H1 (cell line): ENCODE results near the gene CSTF3. TPM values are rescaled to one million over a fixed set of nuclear protein-coding genes. Genes with fewer than 3 reads are reported as not detected.

Source experiments
- CTCF ChIA-PET: fragments of 300-600 bp; sonication (Branson Sonifier 250); formaldehyde crosslinking; loops from one replicate; lab custom pipeline; 2021; ENCODE audit not compliant: partially characterized antibody; lab: Charles Lee
- POLR2A ChIA-PET: fragments of 300-600 bp; sonication (Branson Sonifier 250); formaldehyde crosslinking; loops from one replicate; lab custom pipeline; 2021; ENCODE audit warnings: inconsistent platforms; ENCODE audit not compliant: partially characterized antibody; lab: Charles Lee
- DNase-seq, 2 experiments: peaks; one replicate each; pipeline versions ENCODE4 v3.0.0 to v3.0.0-alpha.2; 2010 to 2022; ENCODE audit warnings: low spot score in 2 of 2, low read depth in 1 of 2, mixed read lengths in 1 of 2
- FAIRE-seq: peaks from 2 replicates; lab custom pipeline; 2011; peaks lifted over from hg19 to GRCh38; lab: Jason Lieb, UNC
- H2AFZ ChIP-seq: 2 replicates; pipeline ENCODE4 v1.8.1; 2012; ENCODE audit warnings: low read length, inconsistent platforms
- H2AK5ac ChIP-seq: 2 replicates; pipeline ENCODE4 v1.6.1; 2013; ENCODE audit warnings: low read depth, low read length
- H2BK120ac ChIP-seq: replicated peaks from 2 replicates; pipeline ENCODE3; 2013; ENCODE audit warnings: low read depth, low read length, inconsistent platforms
- H2BK12ac ChIP-seq: 2 replicates; pipeline ENCODE4 v1.6.1; 2013; ENCODE audit warnings: low read depth, low read length
- H2BK15ac ChIP-seq: 2 replicates; pipeline ENCODE4 v1.6.1; 2013; ENCODE audit warnings: low read length
- H2BK20ac ChIP-seq: 2 replicates; pipeline ENCODE4 v1.6.1; 2013; ENCODE audit warnings: low read length
- H2BK5ac ChIP-seq: 2 replicates; pipeline ENCODE4 v1.6.1; 2013; ENCODE audit warnings: low read depth, low read length
- H3K14ac ChIP-seq: 2 replicates; pipeline ENCODE4 v1.6.1; 2013; ENCODE audit warnings: inconsistent platforms; ENCODE audit not compliant: insufficient read length
- H3K18ac ChIP-seq: 2 replicates; pipeline ENCODE4 v1.6.1; 2013; ENCODE audit warnings: low read length; ENCODE audit errors: extremely low read depth
- H3K23ac ChIP-seq: 2 replicates; pipeline ENCODE4 v1.6.1; 2013; ENCODE audit warnings: inconsistent platforms; ENCODE audit not compliant: insufficient read length
- H3K23me2 ChIP-seq: 2 replicates; pipeline ENCODE4 v1.6.1; 2013; ENCODE audit warnings: low read depth, low read length
- H3K27ac ChIP-seq: 2 replicates; pipeline ENCODE4 v1.6.1; 2011; ENCODE audit warnings: low read depth, low read length, inconsistent platforms
- H3K27me3 ChIP-seq, 4 experiments: replicated peaks in 1 of 4; 1 replicate in 1 of 4; 2 replicates in 3 of 4; pipeline versions ENCODE4 v1.6.1 to v1.8.1; 2011 to 2013; ENCODE audit warnings: low read length in 3 of 4, mild to moderate bottlenecking in 3 of 4, inconsistent platforms in 2 of 4, mixed read lengths in 2 of 4, moderate library complexity in 1 of 4; ENCODE audit not compliant: control insufficient read depth in 3 of 4, insufficient read depth in 3 of 4; ENCODE audit errors: extremely low read depth in 1 of 4
- H3K36me3 ChIP-seq, 4 experiments: 2 replicates each; pipeline versions ENCODE4 v1.6.1 to v1.8.1; 2011 to 2013; ENCODE audit warnings: mild to moderate bottlenecking in 4 of 4, low read length in 3 of 4, moderate library complexity in 2 of 4, control low read depth in 1 of 4, inconsistent platforms in 1 of 4; ENCODE audit not compliant: insufficient read depth in 4 of 4, control insufficient read depth in 2 of 4
- H3K4ac ChIP-seq: replicated peaks from 2 replicates; pipeline ENCODE3; 2013; ENCODE audit warnings: low read length, low read depth, mixed read lengths, inconsistent platforms; ENCODE audit not compliant: insufficient read length
- H3K4me1 ChIP-seq, 4 experiments: replicated peaks in 1 of 4; 1 replicate in 1 of 4; 2 replicates in 3 of 4; pipeline versions ENCODE4 v1.6.1 to v1.8.1; 2011 to 2013; ENCODE audit warnings: low read length in 3 of 4, inconsistent platforms in 2 of 4, mixed read lengths in 1 of 4; ENCODE audit not compliant: insufficient read depth in 4 of 4, control insufficient read depth in 3 of 4
- H3K4me2 ChIP-seq, 2 experiments: 2 replicates each; pipeline versions ENCODE4 v1.6.1 to v1.8.1; 2011 to 2013; ENCODE audit warnings: low read depth in 2 of 2, low read length in 2 of 2, control low read depth in 1 of 2, inconsistent platforms in 1 of 2, mild to moderate bottlenecking in 1 of 2; ENCODE audit not compliant: insufficient read depth in 1 of 2
- H3K4me3 ChIP-seq, 4 experiments: fragments of 200-600, 300-600 bp in 1 of 4; sonication (generic), shearing (Covaris generic), sonication (Bioruptor Twin) in 1 of 4; 2 replicates each; pipeline versions ENCODE4 v1.5.1 to v1.8.1; 2011 to 2016; ENCODE audit warnings: low read length in 4 of 4, low read depth in 3 of 4, control low read depth in 2 of 4, inconsistent platforms in 2 of 4, mild to moderate bottlenecking in 2 of 4, mixed read lengths in 1 of 4, moderate library complexity in 1 of 4; ENCODE audit not compliant: insufficient read depth in 2 of 4; ENCODE audit errors: extremely low read depth in 1 of 4
- H3K56ac ChIP-seq: replicated peaks from 2 replicates; pipeline ENCODE3; 2013; ENCODE audit warnings: low read depth, mild to moderate bottlenecking, mixed read lengths, low read length, inconsistent platforms; ENCODE audit not compliant: insufficient read length
- H3K79me1 ChIP-seq: 2 replicates; pipeline ENCODE4 v1.6.1; 2013; ENCODE audit warnings: low read depth, low read length, control low read depth
- H3K79me2 ChIP-seq, 2 experiments: 2 replicates each; pipeline versions ENCODE4 v1.6.1 to v1.8.1; 2012 to 2013; ENCODE audit warnings: low read length in 2 of 2, mild to moderate bottlenecking in 2 of 2, inconsistent platforms in 1 of 2; ENCODE audit not compliant: insufficient read depth in 2 of 2, control insufficient read depth in 1 of 2
- H3K9ac ChIP-seq, 4 experiments: replicated peaks in 1 of 4; 1 replicate in 1 of 4; 2 replicates in 3 of 4; pipeline versions ENCODE4 v1.6.1 to v1.8.1; 2011 to 2013; ENCODE audit warnings: low read depth in 3 of 4, low read length in 3 of 4, control low read depth in 2 of 4, mild to moderate bottlenecking in 2 of 4, moderate library complexity in 2 of 4, inconsistent platforms in 1 of 4; ENCODE audit errors: extremely low read depth in 1 of 4
- H3K9me3 ChIP-seq, 2 experiments: 2 replicates each; pipeline versions ENCODE4 v1.6.1 to v1.8.1; 2012 to 2013; ENCODE audit warnings: mild to moderate bottlenecking in 2 of 2, moderate library complexity in 2 of 2, control low read depth in 1 of 2, inconsistent platforms in 1 of 2, low read depth in 1 of 2, low read length in 1 of 2, mixed read lengths in 1 of 2; ENCODE audit not compliant: insufficient read depth in 2 of 2
- H4K20me1 ChIP-seq, 2 experiments: replicated peaks in 1 of 2; 2 replicates each; pipeline versions ENCODE3 to v1.8.1; 2011 to 2013; ENCODE audit warnings: inconsistent platforms in 2 of 2, low read length in 2 of 2, mild to moderate bottlenecking in 1 of 2; ENCODE audit not compliant: insufficient read depth in 2 of 2, control insufficient read depth in 1 of 2
- H4K5ac ChIP-seq: 2 replicates; pipeline ENCODE4 v1.6.1; 2013; ENCODE audit warnings: low read length, low read depth, mixed read lengths, inconsistent platforms; ENCODE audit not compliant: insufficient read length
- H4K8ac ChIP-seq: 2 replicates; pipeline ENCODE4 v1.8.0; 2013; ENCODE audit warnings: mild to moderate bottlenecking, moderate library complexity, low read length, inconsistent platforms; ENCODE audit not compliant: insufficient read depth; ENCODE audit errors: extremely low read depth
- H4K91ac ChIP-seq: replicated peaks from 2 replicates; pipeline ENCODE3; 2013; ENCODE audit warnings: low read length, mixed read lengths, inconsistent platforms; ENCODE audit not compliant: insufficient read length
- EP300 ChIP-seq, 2 experiments: IDR thresholded peaks; 1 replicate in 1 of 2; 2 replicates in 1 of 2; pipeline ENCODE4 v1.6.1; 2011 to 2012; ENCODE audit warnings: low read depth in 2 of 2, low read length in 2 of 2, mild to moderate bottlenecking in 2 of 2, borderline replicate concordance in 1 of 2, inconsistent platforms in 1 of 2, moderate library complexity in 1 of 2
- KDM4A ChIP-seq: IDR thresholded peaks from one replicate; pipeline ENCODE4 v1.7.1; 2012; ENCODE audit warnings: low read depth, mild to moderate bottlenecking, moderate library complexity, low read length, inconsistent platforms; ENCODE audit not compliant: severe bottlenecking
- KDM5A ChIP-seq: fragments of 200-600 bp; IDR thresholded peaks from 2 replicates; pipeline ENCODE4 v1.7.1; 2012; ENCODE audit warnings: mild to moderate bottlenecking, low read length, inconsistent platforms, mixed read lengths
- MAFK ChIP-seq: IDR thresholded peaks from 2 replicates; pipeline ENCODE4 v1.6.1; 2012; ENCODE audit warnings: low read depth, mild to moderate bottlenecking, improper control_type of control experiment, low read length
- SIN3A ChIP-seq, 2 experiments: IDR thresholded peaks in 1 of 2; conservative IDR thresholded peaks in 1 of 2; 2 replicates each; pipeline ENCODE4 v1.6.1; 2011 to 2012; ENCODE audit warnings: low read length in 2 of 2, improper control_type of control experiment in 1 of 2, low read depth in 1 of 2, mild to moderate bottlenecking in 1 of 2
- SP4 ChIP-seq: IDR thresholded peaks from 2 replicates; pipeline ENCODE4 v1.6.1; 2012; ENCODE audit warnings: low read length, inconsistent platforms
- TAF7 ChIP-seq: optimal IDR thresholded peaks from 2 replicates; pipeline ENCODE3; 2011; ENCODE audit warnings: low read depth, mild to moderate bottlenecking, inconsistent platforms, low read length, moderate library complexity, borderline replicate concordance
- WGBS, 2 experiments: shearing (Covaris generic) in 1 of 2; methylation state at CpG; one replicate each; pipeline versions ENCODE4 v1.1.6 to v1.1.7; 2013 to 2015; ENCODE audit warnings: low lambda C conversion rate in 2 of 2, mixed read lengths in 2 of 2, inconsistent platforms in 1 of 2, low coverage in 1 of 2, missing lambda C conversion rate in 1 of 2; ENCODE audit not compliant: insufficient replicate concordance in 2 of 2, insufficient coverage in 1 of 2, insufficient read length in 1 of 2; ENCODE audit errors: extremely low coverage in 1 of 2, missing lambda C conversion rate in 1 of 2; 5-methylcytosine and 5-hydroxymethylcytosine counted together
- polyA plus RNA-seq, 7 experiments: library from polyadenylated mRNA; depleted of rRNA in 3 of 7; stranded (reverse) in 5 of 7; unstranded in 2 of 7; fragments of >200 nt in 5 of 7; fragments of 200-250 nt in 2 of 7; gene quantifications; 1 replicate in 5 of 7; 2 replicates in 1 of 7; 4 replicates in 1 of 7; pipeline versions ENCODE4 v1.2.1 to v1.2.3, GENCODE V29; 2011 to 2013; ENCODE audit warnings: missing spikeins in 2 of 7, mixed read lengths in 2 of 7
- total RNA-seq: library from RNA; stranded (reverse); fragmentation: NEBNext Ultra II Directional; extraction: Animal tissue kit (Norgen Biotek cat#: 25700); gene quantifications from 2 replicates; pipeline ENCODE4 v1.2.1, GENCODE V29; 2021
- TF ChIP-seq, protein P1 (sequence below): IDR thresholded peaks from 2 replicates; pipeline ENCODE4 v1.6.1; 2012; ENCODE audit warnings: low read length, inconsistent platforms

The CSTF3 gene
- total and polyA plus RNA-seq, 2 of the 8 experiments (the other 6 are each of a cell fraction or from before 2014, with no cell fraction given) = 22.3 to 54.7 TPM

- no peaks in the 10 kb centered on the region for H3K4me1 ChIP-seq
- no peak overlapping the region for H3K4me3 ChIP-seq
- H2AK5ac ChIP-seq = no peak overlapping the region
- no peak overlapping the region for H3K14ac ChIP-seq
- no peak overlapping the region for H3K9ac ChIP-seq
- H3K27ac ChIP-seq = no peak overlapping the region
- peak overlapping the region; percentile 27; the same call in 1 of the 2 replicates for H2AFZ ChIP-seq
- no peak overlapping the region for H2BK15ac ChIP-seq
- H3K79me1 ChIP-seq = no peaks in the 10 kb centered on the region
- H4K91ac ChIP-seq = no peak overlapping the region
- H3K4me2 ChIP-seq = no peak overlapping the region
- 52% methylated on average over 4 of the region's 4 CpGs; no CpG with 5 or more reads in 1 of the 2 experiments for WGBS, 2 experiments
- no peak overlapping the region for H2BK20ac ChIP-seq
- H2BK12ac ChIP-seq = no peak overlapping the region
- H4K20me1 ChIP-seq = no peaks in the 10 kb centered on the region
- H3K36me3 ChIP-seq = no peaks in the 10 kb centered on the region
- H3K23me2 ChIP-seq = no peaks in the 10 kb centered on the region
- H3K4ac ChIP-seq = no peak overlapping the region
- H4K8ac ChIP-seq = no peak overlapping the region
- FAIRE-seq (no peak), DNase-seq (no peak)
- no peak overlapping the region for H3K56ac ChIP-seq
- no peak overlapping the region for H2BK5ac ChIP-seq
- H3K79me2 ChIP-seq = no peaks in the 10 kb centered on the region
- peak overlapping the region; percentile 41 for H2BK120ac ChIP-seq
- H3K23ac ChIP-seq = no peak overlapping the region
- H3K18ac ChIP-seq = no peak overlapping the region
- H3K9me3 ChIP-seq = no peaks in the 10 kb centered on the region
- POLR2A ChIA-PET = interaction anchor here (1.3 kb wide), 1 partner anchor 9 kb away, joined by 3 read pairs; no protein-coding TSS in a partner anchor
- CTCF ChIA-PET = interaction anchor here (0.8 to 2.0 kb wide), 7 partner anchors 13 to 480 kb away, joined by 3 to 6 read pairs (median 3); no protein-coding TSS in a partner anchor
- H4K5ac ChIP-seq = no peak overlapping the region
- no peaks in the 10 kb centered on the region; a peak in 1 of 7 replicates for H3K27me3 ChIP-seq
- no peak for TF ChIP-seq SIN3A (conservative IDR thresholded peaks at IDR 0.05 in 1 of 2, IDR thresholded peaks at IDR 0.05 in 1 of 2; ENCODE audit: low read depth in 1 of 2, low read length in 2 of 2)
- no peak for TF ChIP-seq KDM5A
- no peak for TF ChIP-seq SP4
- TF ChIP-seq, protein P1, sequence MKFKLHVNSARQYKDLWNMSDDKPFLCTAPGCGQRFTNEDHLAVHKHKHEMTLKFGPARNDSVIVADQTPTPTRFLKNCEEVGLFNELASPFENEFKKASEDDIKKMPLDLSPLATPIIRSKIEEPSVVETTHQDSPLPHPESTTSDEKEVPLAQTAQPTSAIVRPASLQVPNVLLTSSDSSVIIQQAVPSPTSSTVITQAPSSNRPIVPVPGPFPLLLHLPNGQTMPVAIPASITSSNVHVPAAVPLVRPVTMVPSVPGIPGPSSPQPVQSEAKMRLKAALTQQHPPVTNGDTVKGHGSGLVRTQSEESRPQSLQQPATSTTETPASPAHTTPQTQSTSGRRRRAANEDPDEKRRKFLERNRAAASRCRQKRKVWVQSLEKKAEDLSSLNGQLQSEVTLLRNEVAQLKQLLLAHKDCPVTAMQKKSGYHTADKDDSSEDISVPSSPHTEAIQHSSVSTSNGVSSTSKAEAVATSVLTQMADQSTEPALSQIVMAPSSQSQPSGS = no peak
- no peak for TF ChIP-seq EP300 (IDR thresholded peaks at IDR 0.05; ENCODE audit: borderline replicate concordance in 1 of 2, low read depth in 2 of 2, low read length in 2 of 2)
- TF ChIP-seq KDM4A = no peak
- TF ChIP-seq MAFK = no peak
- no peak for TF ChIP-seq TAF7
Measured at GRCh38 chr11:33207408-33207985, 46.2 kb upstream of the CSTF3 start.
